Hematopoietic multipotent progenitor cell treated with erythropoietin and hydrocortisone succinate and interleukin-3 and kit ligand, for 15 days (in vitro differentiated cells): ENCODE results near the gene REG3G.
"Not testable (repeated sequence)": the region's sequence is repeated elsewhere in the genome, so short reads cannot be mapped to it uniquely, and the experiment has no call there.

ENCODE experiments used
- DNase-seq: peaks from one replicate; pipeline ENCODE4 v3.0.0-alpha.2; 2015; ENCODE audit warnings: low spot score

REG3G gene

DNA sequence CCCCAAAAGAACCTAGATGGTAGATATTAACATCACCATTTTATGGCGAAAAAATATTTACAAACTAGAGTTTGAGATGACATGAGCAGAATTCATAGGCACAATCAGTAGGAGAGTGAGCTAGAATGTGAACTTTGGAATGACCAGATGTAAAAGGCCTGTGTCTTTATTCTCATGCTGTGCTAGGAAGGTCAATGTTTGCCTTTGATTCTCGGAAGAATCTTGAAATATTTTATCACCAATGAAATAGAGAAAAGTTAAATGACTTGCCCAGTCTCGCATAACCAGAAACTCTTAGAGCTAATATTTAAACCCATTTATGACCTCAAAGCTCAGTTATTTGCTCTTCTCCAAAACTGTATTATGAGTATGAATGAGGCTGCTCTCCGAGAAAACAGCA is 9.2 kb upstream of the REG3G start:
- no peak for DNase-seq

DNA sequence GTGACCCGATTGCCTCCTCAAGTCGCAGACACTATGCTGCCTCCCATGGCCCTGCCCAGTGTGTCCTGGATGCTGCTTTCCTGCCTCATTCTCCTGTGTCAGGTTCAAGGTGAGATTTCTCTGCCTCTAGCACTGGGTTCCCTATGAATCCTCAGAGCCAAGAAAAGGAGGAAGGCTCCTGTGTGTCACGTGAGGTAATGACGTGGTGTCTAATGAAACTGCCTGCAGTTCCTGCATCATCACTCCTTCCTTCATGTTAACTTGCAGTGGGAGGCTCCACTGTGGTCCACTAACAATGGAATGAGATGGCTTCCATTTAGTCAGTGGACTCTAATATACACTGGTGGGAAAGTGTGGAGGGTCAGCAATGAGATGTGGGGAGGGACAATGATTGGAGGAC is 559 bp downstream of the REG3G start:
- no peak for DNase-seq

GRCh38 chr2:79039944-79040343 is 14.4 kb downstream of the REG3G start:
- no peak for DNase-seq

DNA sequence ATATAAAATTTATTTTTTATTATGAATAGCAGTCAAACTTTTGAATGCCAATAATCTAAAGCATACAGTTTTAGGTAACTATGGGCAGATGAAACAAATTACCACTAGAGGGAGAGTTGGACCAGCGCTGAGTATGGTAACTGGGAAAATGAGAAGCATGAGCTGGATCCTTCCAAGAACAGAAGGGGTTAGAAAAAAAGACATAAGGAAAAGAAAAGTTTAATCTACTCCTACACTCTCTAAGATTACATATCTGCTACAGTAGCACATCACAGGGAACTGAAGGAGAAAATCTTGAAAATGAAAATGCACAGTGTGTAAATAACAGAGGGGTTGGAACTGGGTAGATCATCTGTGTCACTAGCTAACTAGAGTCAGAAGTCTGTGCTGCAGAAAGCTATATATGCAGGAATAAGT is 15.5 kb downstream of the REG3G start:
- DNase-seq, result no peak

- not testable (repeated sequence) for DNase-seq
These were observed 28.0 kb downstream of the REG3G start for GRCh38 chr2:79053486-79053885.

- not testable (repeated sequence) for DNase-seq
These were observed 29.3 kb downstream of the REG3G start for GRCh38 chr2:79054769-79055168.

- no peak for DNase-seq
These were observed 39.7 kb downstream of the REG3G start for GRCh38 chr2:79065201-79065600.

DNA sequence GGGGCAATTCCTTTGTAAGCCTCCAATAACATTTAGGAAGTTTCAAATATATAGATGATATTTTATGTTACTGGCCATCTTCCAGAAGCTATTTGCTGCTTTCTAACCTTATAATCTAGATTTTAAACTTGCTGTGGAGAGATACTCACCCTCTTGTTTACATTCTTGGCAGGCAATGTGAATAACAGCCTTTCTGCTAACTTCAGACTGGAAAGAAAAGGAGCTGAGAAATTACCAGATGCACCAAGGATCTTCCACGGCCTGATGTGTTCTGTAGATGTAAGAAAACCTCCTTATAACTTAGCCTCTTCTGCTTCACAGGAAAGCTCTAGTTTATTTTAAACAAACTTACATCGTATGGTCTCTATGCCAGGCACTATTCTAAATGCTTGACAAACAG is 45.6 kb downstream of the REG3G start:
- no peak for DNase-seq
